ENCODE results near the gene RAPGEF2.
A peak's percentile ranks its signal among the peaks of the same experiment; 100 is the strongest.

RAPGEF2 gene

DNA sequence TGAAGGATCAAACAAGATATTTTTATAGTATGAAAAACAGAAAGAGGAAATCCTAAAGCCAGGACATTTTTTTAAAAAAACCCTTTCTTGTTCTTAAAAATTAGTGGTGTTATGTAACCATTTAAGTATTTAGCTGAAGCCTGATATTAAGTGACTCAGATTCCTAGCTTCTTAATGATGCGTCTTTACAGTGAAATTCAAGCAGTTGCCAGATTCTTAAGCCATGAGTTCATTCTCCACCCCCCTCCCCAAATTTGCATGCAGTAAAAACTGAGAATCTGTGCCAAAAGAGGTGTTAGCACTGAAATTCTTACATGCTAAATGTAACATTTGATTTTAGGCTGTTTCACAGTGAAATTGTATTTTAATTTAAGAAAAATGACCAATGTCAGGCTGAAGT, 180.8 kb downstream of the RAPGEF2 start:
- peak overlapping the region; percentile 20 for H3K4me3 ChIP-seq (ENCODE audit: low read length)
- no peak for TF ChIP-seq CTCF (conservative IDR thresholded peaks at IDR 0.05; ENCODE audit: low read depth, low read length)
- peak; percentile 90 for DNase-seq (ENCODE audit: low read depth)

GRCh38 chr4:159284113-159284512, 181.2 kb downstream of the RAPGEF2 start:
- peak overlapping the region; percentile 20 for H3K4me3 ChIP-seq (ENCODE audit: low read length)
- peak; percentile 53 for DNase-seq (ENCODE audit: low read depth)
- no peak for TF ChIP-seq CTCF (conservative IDR thresholded peaks at IDR 0.05; ENCODE audit: low read depth, low read length)

GRCh38 chr4:159284733-159285132, 181.9 kb downstream of the RAPGEF2 start:
- no peak for DNase-seq (ENCODE audit: low read depth)
- no peak for TF ChIP-seq CTCF (conservative IDR thresholded peaks at IDR 0.05; ENCODE audit: low read depth, low read length)
- H3K4me3 ChIP-seq (ENCODE audit: low read length): no peak overlapping the region

DNA sequence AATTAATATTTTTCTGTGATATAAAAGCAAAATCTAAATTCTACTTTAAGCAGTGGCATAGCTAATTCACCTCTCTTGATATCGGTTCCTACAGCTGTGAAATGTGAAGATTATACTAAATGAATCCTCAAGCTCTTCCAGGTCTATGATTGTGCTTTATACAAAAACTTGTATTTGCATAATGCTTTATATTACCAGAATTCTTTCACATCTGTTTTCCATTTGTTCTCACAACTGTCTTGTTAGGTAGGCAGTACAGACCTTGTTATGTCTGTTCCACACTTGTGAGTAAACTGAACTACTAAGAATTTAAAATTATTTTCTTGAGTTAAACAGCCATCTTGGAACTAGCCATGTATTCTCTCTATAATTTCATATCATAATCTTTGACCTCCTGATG, 184.9 kb downstream of the RAPGEF2 start:
- DNase-seq (ENCODE audit: low read depth): no peak
- no peak for TF ChIP-seq CTCF (conservative IDR thresholded peaks at IDR 0.05; ENCODE audit: low read depth, low read length)

GRCh38 chr4:159289682-159290081, 186.8 kb downstream of the RAPGEF2 start:
- DNase-seq (ENCODE audit: low read depth): no peak
- TF ChIP-seq CTCF (conservative IDR thresholded peaks at IDR 0.05; ENCODE audit: low read depth, low read length): no peak
- H3K4me3 ChIP-seq (ENCODE audit: low read length): no peak overlapping the region

More for the DNA sequence above, 184.9 kb downstream of the RAPGEF2 start:
- no peak overlapping the region for H3K4me3 ChIP-seq (ENCODE audit: low read length)

GRCh38 chr4:159290321-159291030, 187.6 kb downstream of the RAPGEF2 start:
- peak; percentile 46 for DNase-seq (ENCODE audit: low read depth)
- TF ChIP-seq CTCF (conservative IDR thresholded peaks at IDR 0.05; ENCODE audit: low read depth, low read length): no peak

GRCh38 chr4:159291176-159291575, 188.3 kb downstream of the RAPGEF2 start:
- no peak for TF ChIP-seq CTCF (conservative IDR thresholded peaks at IDR 0.05; ENCODE audit: low read depth, low read length)
- no peak for DNase-seq (ENCODE audit: low read depth)
- no peak overlapping the region for H3K4me3 ChIP-seq (ENCODE audit: low read length)

More at GRCh38 chr4:159290321-159291030, 187.6 kb downstream of the RAPGEF2 start:
- H3K4me3 ChIP-seq (ENCODE audit: low read length): no peak overlapping the region

Measured in retinal pigment epithelial cell (primary cell).